ENCODE data around the gene NACC1.
"Not testable (repeated sequence)": the region's sequence is repeated elsewhere in the genome, so short reads cannot be mapped to it uniquely, and the experiment has no call there.

The NACC1 gene

GRCh38 chr19:13146763-13147563, 28.9 kb downstream of the NACC1 start:
- DNase-seq (ENCODE audit: low read depth): no peak

- DNase-seq (ENCODE audit: low read depth): not testable (repeated sequence)
Observed at GRCh38 chr19:13149173-13149627, 31.1 kb downstream of the NACC1 start.

DNA sequence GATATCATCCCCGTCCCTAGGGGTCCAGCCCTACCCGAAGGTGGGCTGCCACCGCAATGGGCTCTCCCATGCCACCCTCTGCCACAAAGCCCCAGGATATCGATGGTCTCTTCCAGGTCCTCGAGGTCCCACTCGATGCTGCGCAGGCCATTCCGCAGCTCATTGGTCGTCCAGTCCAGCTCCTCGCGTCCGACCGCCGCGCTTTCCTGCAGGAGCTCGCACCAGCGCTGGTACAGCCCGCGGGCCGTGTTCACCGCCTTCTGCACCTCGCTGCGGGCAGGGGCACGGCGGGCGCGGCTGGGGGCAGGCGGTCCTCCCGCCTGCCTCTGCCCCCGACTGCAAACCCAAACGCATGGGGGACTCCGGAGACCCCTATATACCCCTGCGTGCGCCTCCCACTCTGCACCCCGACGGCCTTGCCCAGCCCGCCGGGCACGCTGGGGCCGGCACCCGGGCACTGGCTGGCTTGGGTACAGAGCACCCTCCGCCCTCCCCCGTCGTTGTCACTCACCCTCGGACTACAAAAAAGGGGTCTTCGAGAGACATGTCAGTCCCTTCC, 31.6 kb downstream of the NACC1 start:
- DNase-seq (ENCODE audit: low read depth): no peak

DNA sequence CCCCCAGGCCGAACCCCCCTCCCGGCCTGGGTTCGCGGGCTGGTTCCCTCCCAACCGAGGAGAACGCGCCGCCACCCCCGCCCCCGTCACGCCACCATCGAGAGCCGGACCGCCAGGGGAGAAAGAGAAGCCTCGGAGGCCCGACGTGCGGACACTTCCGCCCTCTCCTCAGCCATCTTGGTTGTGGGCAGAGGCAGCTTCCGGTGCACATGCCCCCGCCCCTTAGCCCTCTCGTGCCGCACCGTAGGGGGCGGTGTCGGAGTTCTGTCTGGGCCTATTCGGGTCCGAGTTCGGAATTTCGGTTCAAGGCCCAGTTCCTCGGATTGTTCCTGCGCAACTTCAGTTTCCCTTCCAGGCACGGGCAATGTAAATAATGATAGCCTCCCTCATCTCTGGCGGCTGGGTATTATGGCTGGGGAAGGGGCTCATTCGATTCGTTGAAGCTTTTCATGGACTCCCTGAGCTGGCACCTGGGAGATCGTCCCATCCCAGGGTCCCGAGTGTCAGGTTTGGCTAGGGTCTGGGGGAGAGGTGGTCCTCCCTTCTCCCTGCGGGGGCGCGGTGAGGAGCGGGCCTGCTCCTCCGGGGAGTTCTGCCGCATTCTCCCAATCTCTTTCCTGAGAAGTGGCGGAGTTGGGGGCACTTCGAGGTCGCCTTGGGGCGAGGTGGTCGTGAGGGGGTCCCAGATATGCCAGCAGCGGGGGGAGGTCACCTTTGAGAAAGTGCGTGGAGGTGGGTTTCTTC, 32.3 kb downstream of the NACC1 start, which contains the start of the genes IER2 and STX10:
Gene IER2, plus strand, starts transcription at position 225 of the 744 bp plus-strand sequence. CDS start 2,776 bp downstream, outside the sequence.
Gene STX10, minus strand, starts transcription at position 189 of the 744 bp plus-strand sequence. CDS start 202 bp downstream, outside the sequence.
- DNase-seq (ENCODE audit: low read depth): peak; percentile 92

DNA sequence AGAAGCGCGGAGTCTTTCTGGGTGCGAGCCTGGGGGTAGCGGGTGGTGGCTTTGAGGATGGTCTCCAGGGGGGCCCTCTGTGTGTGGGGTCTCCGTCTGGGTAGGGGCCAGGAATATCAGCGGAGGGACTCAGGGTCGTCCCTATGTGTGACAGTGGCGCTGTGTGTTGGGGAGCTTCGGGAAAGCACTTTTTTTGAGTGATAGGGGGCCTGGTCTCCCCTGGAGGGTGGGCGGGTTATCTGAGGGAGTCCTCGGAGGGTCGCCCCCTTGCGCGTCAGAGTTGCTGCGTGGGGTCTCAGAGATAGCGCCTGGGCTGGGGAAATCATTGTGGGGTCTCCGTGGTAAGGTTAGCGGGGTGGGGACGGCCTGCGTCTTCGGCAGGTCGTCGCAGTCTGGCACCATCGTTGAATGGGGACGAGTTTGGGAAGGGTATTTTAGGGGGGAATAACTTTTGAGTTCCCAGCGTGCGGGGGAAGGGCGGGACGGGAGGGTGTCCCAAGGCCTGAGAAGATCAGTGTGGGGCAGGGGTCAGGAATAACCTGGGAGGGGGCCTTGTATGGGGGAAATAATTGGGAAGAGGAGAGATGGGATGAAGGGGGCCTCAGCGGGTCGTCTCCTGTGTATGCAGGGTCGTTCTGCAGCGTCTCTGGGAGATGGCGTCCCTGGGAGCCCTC, 33.0 kb downstream of the NACC1 start:
- DNase-seq (ENCODE audit: low read depth): no peak

DNA sequence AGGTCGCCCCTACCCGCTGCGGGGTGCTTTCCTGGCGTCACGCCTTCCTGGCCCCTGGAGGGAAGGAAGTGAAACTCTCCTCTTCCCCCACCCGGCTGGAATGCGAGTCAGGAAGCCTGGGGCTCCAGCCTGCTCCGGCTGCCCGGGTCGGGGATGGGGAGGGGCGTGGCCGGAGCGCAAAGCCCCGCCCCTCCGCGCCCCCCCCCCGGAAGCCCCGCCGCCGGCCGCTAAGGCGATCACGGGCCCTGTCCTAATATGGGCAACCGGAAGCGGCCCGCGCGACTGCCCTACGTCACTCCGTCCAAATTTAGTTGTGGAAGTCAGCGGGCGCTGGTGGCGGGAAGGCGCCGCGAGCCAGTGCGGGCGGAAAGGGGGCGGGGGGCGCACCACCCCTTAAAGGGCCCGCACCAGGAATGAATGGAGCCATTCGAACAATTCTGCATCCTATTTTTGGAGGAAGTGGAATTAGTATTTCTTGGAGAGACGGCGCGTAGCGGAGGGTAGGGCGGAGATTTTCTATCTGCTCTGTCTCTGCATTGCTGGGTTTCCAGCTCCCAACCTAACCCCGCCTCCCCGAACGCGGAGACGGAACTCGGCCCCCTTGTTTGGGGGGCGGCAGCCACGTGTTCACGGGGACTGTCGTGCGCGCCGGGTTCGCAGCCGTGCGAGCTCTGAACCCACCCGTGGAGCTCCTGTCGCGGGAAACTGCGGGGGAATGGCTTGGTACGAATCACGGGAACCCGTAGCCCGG, 33.7 kb downstream of the NACC1 start:
- peak; percentile 94 for DNase-seq (ENCODE audit: low read depth)

DNA sequence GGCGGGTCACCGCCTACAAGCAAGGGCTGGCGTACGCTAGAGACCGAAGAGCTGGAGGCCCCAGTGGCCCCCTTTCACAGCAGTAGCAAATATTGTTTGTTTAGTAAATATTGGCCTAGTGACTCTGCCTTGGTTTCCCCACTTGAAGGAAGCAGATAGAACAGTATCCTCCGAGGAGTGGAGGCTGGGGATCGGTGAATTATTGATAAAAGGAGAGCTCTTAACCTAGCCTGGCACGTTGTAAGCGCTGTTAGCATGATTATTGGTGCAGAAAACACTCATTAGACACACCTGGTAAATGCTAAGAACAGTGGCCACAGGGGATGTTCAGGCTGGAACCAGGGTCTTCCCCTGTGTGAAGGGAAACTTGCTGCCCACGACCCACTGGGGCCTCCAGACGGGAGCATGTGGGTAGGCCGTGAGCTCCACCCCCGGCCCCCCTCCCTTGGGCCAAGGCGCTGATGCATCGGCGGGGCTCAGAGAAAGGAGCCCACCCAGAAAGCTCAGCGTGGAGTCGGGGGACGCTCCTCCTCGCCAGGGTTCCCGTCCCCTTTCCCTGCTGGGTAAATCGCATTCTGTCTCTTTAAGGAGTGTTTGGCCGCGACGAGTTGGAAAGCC, 34.4 kb downstream of the NACC1 start:
- DNase-seq (ENCODE audit: low read depth): no peak

GRCh38 chr19:13152974-13153568, 35.0 kb downstream of the NACC1 start:
- DNase-seq (ENCODE audit: low read depth): peak; percentile 97

- no peak for DNase-seq (ENCODE audit: low read depth)
Observed at GRCh38 chr19:13153569-13154240, 35.6 kb downstream of the NACC1 start.

DNA sequence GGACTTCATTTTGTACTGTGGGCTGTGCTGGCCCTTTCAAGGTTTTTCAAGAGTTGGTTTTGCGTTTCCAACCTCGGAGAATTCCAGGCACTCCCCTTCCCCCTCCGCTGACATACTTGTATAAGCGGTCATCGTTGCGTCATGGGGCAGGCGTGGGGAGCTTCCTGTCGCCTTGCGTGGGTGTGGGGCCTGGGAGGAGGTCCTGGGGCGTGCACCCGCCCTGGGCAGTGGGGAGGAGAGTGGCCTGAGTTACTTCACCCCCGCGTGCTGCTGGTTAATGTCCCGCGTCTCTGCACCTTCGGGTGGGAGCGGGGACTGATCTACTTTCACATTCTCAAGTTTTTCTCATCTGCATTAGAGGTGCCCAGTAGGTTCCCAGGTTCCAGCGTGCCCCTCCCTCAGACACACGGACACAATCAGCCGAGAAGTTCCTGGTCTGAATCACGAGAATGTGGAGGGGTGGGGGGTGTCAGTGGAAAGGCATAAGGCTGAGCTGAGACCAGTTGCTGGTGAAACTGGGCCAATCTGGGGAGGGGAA, 36.2 kb downstream of the NACC1 start:
- DNase-seq (ENCODE audit: low read depth): no peak

GRCh38 chr19:13154911-13155471, 36.9 kb downstream of the NACC1 start:
- peak; percentile 73 for DNase-seq (ENCODE audit: low read depth)

GRCh38 chr19:13155472-13156359, 37.7 kb downstream of the NACC1 start:
- no peak for DNase-seq (ENCODE audit: low read depth)

GRCh38 chr19:13159713-13160112, 41.6 kb downstream of the NACC1 start:
- no peak for DNase-seq (ENCODE audit: low read depth)

GRCh38 chr19:13160557-13160956, 42.5 kb downstream of the NACC1 start:
- DNase-seq (ENCODE audit: low read depth): no peak

- peak; percentile 85 for DNase-seq (ENCODE audit: low read depth)
Observed at GRCh38 chr19:13162724-13163608, 44.9 kb downstream of the NACC1 start.

GRCh38 chr19:13163609-13164342, 45.7 kb downstream of the NACC1 start:
- no peak for DNase-seq (ENCODE audit: low read depth)

Data from activated T-cell treated with anti-CD3 and anti-CD28 coated beads for 24 hours (primary cell).